ENCODE data around the gene PLSCR2.

PLSCR2 gene
- total RNA-seq, result 0 to 0.52 (median 0) reads per million in 3 donors

GRCh38 chr3:146469150-146470017 is at the start of gene PLSCR2:
Gene PLSCR2, minus strand, starts transcription at chr3:146469561. Its CDS starts 9,657 bp downstream, at chr3:146459904.
- peak; percentile 56 to 61 (median 57) for DNase-seq
- Histone ChIP-seq H3K27ac (ENCODE audit: insufficient read depth, low read length, poor library complexity, severe bottlenecking) (peak within 1 kb of the TSS; percentile 52), H3K4me1 (ENCODE audit: control insufficient read depth, insufficient read depth, low read length, poor library complexity, severe bottlenecking) (no peaks in the 10 kb centered on the region), H3K9me3 (ENCODE audit: control insufficient read depth, low read length) (no peaks in the 10 kb centered on the region), H3K27me3 (replicated peaks; ENCODE audit: control insufficient read depth, insufficient read depth, low read length, poor library complexity, severe bottlenecking) (no peaks in the 10 kb centered on the region), H3K4me3 (ENCODE audit: insufficient read depth, low read depth, low read length, poor library complexity, severe bottlenecking) (peak within 1 kb of the TSS; percentile 67), H3K36me3 (ENCODE audit: control insufficient read depth, insufficient read depth, low read length) (no peaks in the 10 kb centered on the region)

- Histone ChIP-seq H3K36me3 (ENCODE audit: control insufficient read depth, insufficient read depth, low read length) (no peaks in the 10 kb centered on the region), H3K4me1 (ENCODE audit: control insufficient read depth, insufficient read depth, low read length, poor library complexity, severe bottlenecking) (no peaks in the 10 kb centered on the region), H3K27ac (ENCODE audit: insufficient read depth, low read length, poor library complexity, severe bottlenecking) (no peak overlapping the region), H3K9me3 (ENCODE audit: control insufficient read depth, low read length) (no peaks in the 10 kb centered on the region), H3K27me3 (replicated peaks; ENCODE audit: control insufficient read depth, insufficient read depth, low read length, poor library complexity, severe bottlenecking) (no peaks in the 10 kb centered on the region), H3K4me3 (ENCODE audit: insufficient read depth, low read depth, low read length, poor library complexity, severe bottlenecking) (no peak overlapping the region)
- DNase-seq, result no peak
Observed at GRCh38 chr3:146517684-146518435, 48.5 kb upstream of the PLSCR2 start.

GRCh38 chr3:146513386-146514051 is 44.2 kb upstream of the PLSCR2 start:
- Histone ChIP-seq H3K9me3 (ENCODE audit: control insufficient read depth, low read length) (no peaks in the 10 kb centered on the region), H3K27me3 (replicated peaks; ENCODE audit: control insufficient read depth, insufficient read depth, low read length, poor library complexity, severe bottlenecking) (no peaks in the 10 kb centered on the region), H3K27ac (ENCODE audit: insufficient read depth, low read length, poor library complexity, severe bottlenecking) (no peak overlapping the region), H3K4me3 (ENCODE audit: insufficient read depth, low read depth, low read length, poor library complexity, severe bottlenecking) (no peak overlapping the region), H3K36me3 (ENCODE audit: control insufficient read depth, insufficient read depth, low read length) (no peaks in the 10 kb centered on the region), H3K4me1 (ENCODE audit: control insufficient read depth, insufficient read depth, low read length, poor library complexity, severe bottlenecking) (no peaks in the 10 kb centered on the region)
- no peak for DNase-seq

- H3K27ac ChIP-seq (ENCODE audit: insufficient read depth, low read length, poor library complexity, severe bottlenecking), result no peak overlapping the region
- H3K4me1 ChIP-seq (ENCODE audit: control insufficient read depth, insufficient read depth, low read length, poor library complexity, severe bottlenecking), result no peaks in the 10 kb centered on the region
- DNase-seq, result no peak
- H3K9me3 ChIP-seq (ENCODE audit: control insufficient read depth, low read length), result no peaks in the 10 kb centered on the region
- no peaks in the 10 kb centered on the region for H3K27me3 ChIP-seq (replicated peaks; ENCODE audit: control insufficient read depth, insufficient read depth, low read length, poor library complexity, severe bottlenecking)
- no peak overlapping the region for H3K4me3 ChIP-seq (ENCODE audit: insufficient read depth, low read depth, low read length, poor library complexity, severe bottlenecking)
- no peaks in the 10 kb centered on the region for H3K36me3 ChIP-seq (ENCODE audit: control insufficient read depth, insufficient read depth, low read length)
Observed at GRCh38 chr3:146511402-146512134, 42.2 kb upstream of the PLSCR2 start.

GRCh38 chr3:146507331-146508120 is 38.2 kb upstream of the PLSCR2 start:
- H3K4me1 ChIP-seq (ENCODE audit: control insufficient read depth, insufficient read depth, low read length, poor library complexity, severe bottlenecking), result no peaks in the 10 kb centered on the region
- H3K27ac ChIP-seq (ENCODE audit: insufficient read depth, low read length, poor library complexity, severe bottlenecking), result no peak overlapping the region
- H3K9me3 ChIP-seq (ENCODE audit: control insufficient read depth, low read length), result no peaks in the 10 kb centered on the region
- H3K4me3 ChIP-seq (ENCODE audit: insufficient read depth, low read depth, low read length, poor library complexity, severe bottlenecking), result no peak overlapping the region
- H3K36me3 ChIP-seq (ENCODE audit: control insufficient read depth, insufficient read depth, low read length), result no peaks in the 10 kb centered on the region
- H3K27me3 ChIP-seq (replicated peaks; ENCODE audit: control insufficient read depth, insufficient read depth, low read length, poor library complexity, severe bottlenecking), result no peaks in the 10 kb centered on the region
- no peak for DNase-seq

GRCh38 chr3:146505516-146505915 is 36.2 kb upstream of the PLSCR2 start:
- no peaks in the 10 kb centered on the region for H3K9me3 ChIP-seq (ENCODE audit: control insufficient read depth, low read length)
- H3K27ac ChIP-seq (ENCODE audit: insufficient read depth, low read length, poor library complexity, severe bottlenecking), result no peak overlapping the region
- no peak for DNase-seq
- H3K27me3 ChIP-seq (replicated peaks; ENCODE audit: control insufficient read depth, insufficient read depth, low read length, poor library complexity, severe bottlenecking), result no peaks in the 10 kb centered on the region
- H3K4me1 ChIP-seq (ENCODE audit: control insufficient read depth, insufficient read depth, low read length, poor library complexity, severe bottlenecking), result no peaks in the 10 kb centered on the region
- no peaks in the 10 kb centered on the region for H3K36me3 ChIP-seq (ENCODE audit: control insufficient read depth, insufficient read depth, low read length)
- no peak overlapping the region for H3K4me3 ChIP-seq (ENCODE audit: insufficient read depth, low read depth, low read length, poor library complexity, severe bottlenecking)

GRCh38 chr3:146504498-146505197 is 35.3 kb upstream of the PLSCR2 start:
- Histone ChIP-seq H3K9me3 (ENCODE audit: control insufficient read depth, low read length) (no peaks in the 10 kb centered on the region), H3K27me3 (replicated peaks; ENCODE audit: control insufficient read depth, insufficient read depth, low read length, poor library complexity, severe bottlenecking) (no peaks in the 10 kb centered on the region), H3K36me3 (ENCODE audit: control insufficient read depth, insufficient read depth, low read length) (no peaks in the 10 kb centered on the region), H3K4me1 (ENCODE audit: control insufficient read depth, insufficient read depth, low read length, poor library complexity, severe bottlenecking) (no peaks in the 10 kb centered on the region), H3K27ac (ENCODE audit: insufficient read depth, low read length, poor library complexity, severe bottlenecking) (no peak overlapping the region), H3K4me3 (ENCODE audit: insufficient read depth, low read depth, low read length, poor library complexity, severe bottlenecking) (no peak overlapping the region)
- no peak for DNase-seq

GRCh38 chr3:146503461-146504202 is 34.3 kb upstream of the PLSCR2 start:
- no peak for DNase-seq
- Histone ChIP-seq H3K27me3 (replicated peaks; ENCODE audit: control insufficient read depth, insufficient read depth, low read length, poor library complexity, severe bottlenecking) (no peaks in the 10 kb centered on the region), H3K4me3 (ENCODE audit: insufficient read depth, low read depth, low read length, poor library complexity, severe bottlenecking) (no peak overlapping the region), H3K4me1 (ENCODE audit: control insufficient read depth, insufficient read depth, low read length, poor library complexity, severe bottlenecking) (no peaks in the 10 kb centered on the region), H3K36me3 (ENCODE audit: control insufficient read depth, insufficient read depth, low read length) (no peaks in the 10 kb centered on the region), H3K27ac (ENCODE audit: insufficient read depth, low read length, poor library complexity, severe bottlenecking) (no peak overlapping the region), H3K9me3 (ENCODE audit: control insufficient read depth, low read length) (no peaks in the 10 kb centered on the region)
